ENCODE data around the gene AFF3. TPM values are rescaled to one million over a fixed set of nuclear protein-coding genes. Genes with fewer than 3 reads are reported as not detected.

The AFF3 gene
- total and polyA plus RNA-seq, 2 of the 4 experiments (the other 2 are of a cell fraction), result 12.9 to 14.3 TPM

GRCh38 chr2:99861376-99861760 is 281.0 kb downstream of the AFF3 start:
- H2AK5ac ChIP-seq (ENCODE audit: low read depth, low read length), result peak overlapping the region; percentile 74; the same call in 1 of the 2 replicates
- H3K4me2 ChIP-seq (ENCODE audit: low read depth, low read length), result peak overlapping the region; percentile 56; the same call in 1 of the 2 replicates
- intact Hi-C loops (cut with micrococcal nuclease) (no loop called here), dilution Hi-C loops (cut with HindIII; ENCODE audit: low sequenced_read_pairs, unreplicated experiment) (no loop called here), in situ Hi-C loops (cut with MboI; ENCODE audit: low sequenced_read_pairs) (no loop called here)
- CTCF ChIA-PET, result no interaction called here
- H4K5ac ChIP-seq (ENCODE audit: low read depth, low read length), result peak overlapping the region; percentile 67; the same call in 1 of the 2 replicates
- H2AFZ ChIP-seq (replicated peaks; ENCODE audit: low read length, poor library complexity), result no peak overlapping the region
- H2AK9ac ChIP-seq (replicated peaks; ENCODE audit: low read depth, low read length, poor library complexity), result no peak overlapping the region
- no peak overlapping the region for H3K9ac ChIP-seq (ENCODE audit: low read depth, low read length)
- WGBS, 2 experiments (ENCODE audit: extremely low coverage in 2 of 2, insufficient read length in 1 of 2), result no CpG with 5 or more reads among the region's 2 CpGs
- H3K18ac ChIP-seq (ENCODE audit: low read depth, low read length), result peak overlapping the region; percentile 78; the same call in 1 of the 2 replicates
- no peak for TF ChIP-seq BHLHE40 (IDR thresholded peaks at IDR 0.05; ENCODE audit: low read depth, low read length)
- no peak for TF ChIP-seq FOS (IDR thresholded peaks at IDR 0.05; ENCODE audit: low read depth, low read length)
- no peak for TF ChIP-seq ELK1 (IDR thresholded peaks at IDR 0.05; ENCODE audit: borderline replicate concordance, low read depth, low read length)
- TF ChIP-seq MAZ (IDR thresholded peaks at IDR 0.05; ENCODE audit: borderline replicate concordance, low read depth, low read length), result no peak
- TF ChIP-seq CHD1 (IDR thresholded peaks at IDR 0.05; ENCODE audit: low read depth, low read length), result no peak
- TF ChIP-seq, protein P1, sequence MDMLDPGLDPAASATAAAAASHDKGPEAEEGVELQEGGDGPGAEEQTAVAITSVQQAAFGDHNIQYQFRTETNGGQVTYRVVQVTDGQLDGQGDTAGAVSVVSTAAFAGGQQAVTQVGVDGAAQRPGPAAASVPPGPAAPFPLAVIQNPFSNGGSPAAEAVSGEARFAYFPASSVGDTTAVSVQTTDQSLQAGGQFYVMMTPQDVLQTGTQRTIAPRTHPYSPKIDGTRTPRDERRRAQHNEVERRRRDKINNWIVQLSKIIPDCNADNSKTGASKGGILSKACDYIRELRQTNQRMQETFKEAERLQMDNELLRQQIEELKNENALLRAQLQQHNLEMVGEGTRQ (IDR thresholded peaks at IDR 0.05; ENCODE audit: low read depth, low read length), result no peak
- TF ChIP-seq POLR2A (IDR thresholded peaks at IDR 0.05; ENCODE audit: low read depth, low read length), result no peak
- TF ChIP-seq MXI1 (IDR thresholded peaks at IDR 0.05; ENCODE audit: borderline replicate concordance, low read depth, low read length), result no peak
- no peak for TF ChIP-seq CEBPB (IDR thresholded peaks at IDR 0.05; ENCODE audit: low read depth, low read length)
- no peak for TF ChIP-seq RFX5 (IDR thresholded peaks at IDR 0.05; ENCODE audit: low read depth, low read length)
- no peak for TF ChIP-seq SMC3 (IDR thresholded peaks at IDR 0.05; ENCODE audit: low read depth, low read length)
- TF ChIP-seq NFE2L2 (IDR thresholded peaks at IDR 0.05; ENCODE audit: low read depth, low read length), result no peak
- no peak for TF ChIP-seq MAFK (IDR thresholded peaks at IDR 0.05; ENCODE audit: low read depth, low read length)
- TF ChIP-seq RCOR1 (IDR thresholded peaks at IDR 0.05; ENCODE audit: insufficient replicate concordance, low read length), result no peak
- TF ChIP-seq CTCF (conservative IDR thresholded peaks at IDR 0.05; ENCODE audit: low read depth, low read length), result no peak
- H3K56ac ChIP-seq (ENCODE audit: extremely low read depth, insufficient read depth, low read length), result peak overlapping the region; percentile 58; the same call in 1 of the 2 replicates
- H3K27ac ChIP-seq (ENCODE audit: insufficient read depth, low read length), result peak overlapping the region; percentile 28; the same call in 1 of the 2 replicates
- H2BK5ac ChIP-seq (ENCODE audit: low read depth, low read length, poor library complexity, severe bottlenecking), result peak overlapping the region; percentile 80
- H3K4me1 ChIP-seq (ENCODE audit: control insufficient read depth, insufficient read depth, low read length), result peaks cover 40% of the 10 kb centered on the region
- H3K27me3 ChIP-seq (ENCODE audit: control insufficient read depth, insufficient read depth, low read length), result no peaks in the 10 kb centered on the region
- peak overlapping the region; percentile 83 for H2BK120ac ChIP-seq (ENCODE audit: low read depth, low read length)
- H3K14ac ChIP-seq (replicated peaks; ENCODE audit: low read depth, low read length), result peak overlapping the region; percentile 32
- peaks cover 11 to 48% of the 10 kb centered on the region in 2 experiments; a peak in 3 of 4 replicates for H3K79me1 ChIP-seq (ENCODE audit: low read depth in 1 of 2, low read length in 2 of 2)
- peak overlapping the region; percentile 58 to 64 for H4K8ac ChIP-seq (ENCODE audit: low read depth in 2 of 2, low read length in 2 of 2)
- peak overlapping the region; percentile 47; the same call in 1 of the 2 replicates for H3K23ac ChIP-seq (ENCODE audit: low read depth, low read length)
- no peaks in the 10 kb centered on the region for H3K9me3 ChIP-seq (ENCODE audit: control insufficient read depth, insufficient read depth, low read length)
- H3K4me3 ChIP-seq (ENCODE audit: insufficient read depth, low read depth, low read length), result no peak overlapping the region
- POLR2A ChIA-PET (ENCODE audit: unreplicated experiment), result no interaction called here
- BruUV-seq (replicated peaks), result no TSS peak
- DNase-seq (peak; percentile 66), ATAC-seq (ENCODE audit: low read depth) (peak; percentile 45)
- H4K91ac ChIP-seq (ENCODE audit: insufficient read depth, low read depth, low read length), result peak overlapping the region; percentile 86; the same call in 1 of the 2 replicates
- H3K4ac ChIP-seq (ENCODE audit: low read depth, low read length), result peak overlapping the region; percentile 51
- H4K20me1 ChIP-seq (ENCODE audit: insufficient read depth, low read length), result no peaks in the 10 kb centered on the region
- peaks cover 20% of the 10 kb centered on the region for H3K9me1 ChIP-seq (ENCODE audit: insufficient read depth, low read length)
- no peaks in the 10 kb centered on the region; the same call in 1 of the 2 replicates for H3K36me3 ChIP-seq (ENCODE audit: control insufficient read depth, insufficient read depth, low read length)
- peak overlapping the region; percentile 42; the same call in 1 of the 3 replicates for H2BK15ac ChIP-seq (ENCODE audit: low read depth, low read length)
- H2BK20ac ChIP-seq (ENCODE audit: low read depth, low read length), result peak overlapping the region; percentile 63

Measured in IMR-90 (cell line).